K562 (cell line): ENCODE measurements around the gene BRD3. TPM values are rescaled to one million over a fixed set of nuclear protein-coding genes. Genes with fewer than 3 reads are reported as not detected.

ENCODE experiments used
- CEBPG ChIP-seq, 3 experiments: fragments of 200-800 bp in 1 of 3; sonication (Bioruptor generic) in 1 of 3; sonication (generic) in 1 of 3; formaldehyde crosslinking in 1 of 3; IDR thresholded peaks in 2 of 3; conservative IDR thresholded peaks in 1 of 3; 2 replicates each; pipeline versions ENCODE4 v1.6.1 to v1.8.0; 2016 to 2022; ENCODE audit warnings: missing compliant biosample characterization in 2 of 3, missing genetic modification characterization in 2 of 3, mild to moderate bottlenecking in 1 of 3, missing genetic modification reagents in 1 of 3
- GATAD2A ChIP-seq: fragments of 450-650 bp; IDR thresholded peaks from 2 replicates; pipeline ENCODE4 v1.6.1; 2017
- HES1 ChIP-seq: fragments of 450-650 bp; IDR thresholded peaks from 2 replicates; pipeline ENCODE4 v1.6.1; 2016; ENCODE audit warnings: low read depth, mild to moderate bottlenecking, moderate library complexity
- MYNN ChIP-seq, 2 experiments: sonication (generic); formaldehyde crosslinking in 1 of 2; IDR thresholded peaks; 2 replicates each; pipeline versions ENCODE4 v1.5.0 to v1.6.1; 2016 to 2020; ENCODE audit warnings: antibody characterized with exemption in 1 of 2, missing genetic modification reagents in 1 of 2
- PTBP1 ChIP-seq: fragments of 200-400 bp; formaldehyde crosslinking; IDR thresholded peaks from 2 replicates; pipeline ENCODE4 v1.6.1; 2017; ENCODE audit warnings: low read depth, low read length
- RBM22 ChIP-seq: fragments of 200-400 bp; formaldehyde crosslinking; IDR thresholded peaks from 2 replicates; pipeline ENCODE4 v1.6.1; 2018; ENCODE audit warnings: low read length, low read depth; ENCODE audit not compliant: poor library complexity, severe bottlenecking
- RNF219 ChIP-seq: fragments of 250-450 bp; sonication (Bioruptor Pico); IDR thresholded peaks from 2 replicates; pipeline ENCODE4 v1.5.0; 2022; ENCODE audit warnings: mild to moderate bottlenecking
- SNIP1 ChIP-seq: fragments of 450-650 bp; IDR thresholded peaks from 2 replicates; pipeline ENCODE4 v1.7.1; 2017; ENCODE audit warnings: low read depth, mild to moderate bottlenecking
- SPI1 ChIP-seq: IDR thresholded peaks from 2 replicates; pipeline ENCODE4 v1.6.1; 2011; ENCODE audit warnings: low read depth, low read length, control low read depth, borderline replicate concordance
- ZNF12 ChIP-seq: sonication (generic); formaldehyde crosslinking; IDR thresholded peaks from 2 replicates; pipeline ENCODE4 v1.4.0; 2020; ENCODE audit warnings: mild to moderate bottlenecking, missing genetic modification reagents
- ZNF174 ChIP-seq: fragments of 250-450 bp; sonication (Bioruptor Pico); IDR thresholded peaks from 2 replicates; pipeline ENCODE4 v1.4.0; 2020; ENCODE audit warnings: mild to moderate bottlenecking
- ZNF24 ChIP-seq: fragments of 450-650 bp; IDR thresholded peaks from 2 replicates; pipeline ENCODE4 v1.6.1; 2016
- ZNF282 ChIP-seq: sonication (generic); formaldehyde crosslinking; IDR thresholded peaks from 2 replicates; pipeline ENCODE4 v1.8.1; 2023; ENCODE audit warnings: missing genetic modification reagents
- ZNF644 ChIP-seq: fragments of 200-800 bp; sonication (Bioruptor generic); IDR thresholded peaks from 2 replicates; pipeline ENCODE4 v1.6.1; 2016; ENCODE audit warnings: low read depth, missing genetic modification characterization, missing compliant biosample characterization
- ZNF696 ChIP-seq: fragments of 250-450 bp; sonication (Bioruptor Pico); conservative IDR thresholded peaks from 2 replicates; pipeline ENCODE4 v1.4.0; 2020; ENCODE audit warnings: mild to moderate bottlenecking, moderate library complexity
- ZNF740 ChIP-seq, 3 experiments: fragments of 200-800 bp in 1 of 3; sonication (Bioruptor generic) in 1 of 3; sonication (generic) in 1 of 3; formaldehyde crosslinking in 1 of 3; IDR thresholded peaks; 2 replicates each; pipeline versions ENCODE4 v1.6.1 to v1.8.0; 2016 to 2022; ENCODE audit warnings: mild to moderate bottlenecking in 2 of 3, missing compliant biosample characterization in 2 of 3, missing genetic modification characterization in 2 of 3, missing genetic modification reagents in 1 of 3
- ZSCAN29 ChIP-seq: fragments of 450-650 bp; IDR thresholded peaks from 2 replicates; pipeline ENCODE4 v1.6.1; 2017
- polyA plus RNA-seq, 8 experiments: library from polyadenylated mRNA; depleted of rRNA in 4 of 8; stranded (reverse) in 5 of 8; unstranded in 3 of 8; fragments of >200 nt; fragmentation: Nextera tagmentation in 2 of 8; fragmentation: Illumina TruSeq in 1 of 8; extraction: Ambion mirVana in 2 of 8; extraction: Trizol in 1 of 8; gene quantifications; 2 replicates each; pipeline versions ENCODE4 v1.2.1 to v1.2.3, GENCODE V29; 2011 to 2014; ENCODE audit warnings: inconsistent platforms in 1 of 8, missing spikeins in 1 of 8
- total RNA-seq, 7 experiments: library from RNA; depleted of rRNA in 6 of 7; stranded (reverse); fragments of >200 nt in 6 of 7; fragmentation: Illumina TruSeq in 2 of 7; extraction: Trizol in 2 of 7; gene quantifications; 2 replicates each; pipeline versions ENCODE4 v1.2.1 to v1.2.3, GENCODE V29; 2011 to 2021; ENCODE audit warnings: low replicate concordance in 1 of 7
- TF ChIP-seq, protein P1 (sequence below): fragments of 450-650 bp; IDR thresholded peaks from 2 replicates; pipeline ENCODE4 v1.6.1; 2016; ENCODE audit warnings: antibody characterized with exemption
- TF ChIP-seq, protein P2 (sequence below): fragments of 200-800 bp; sonication (Bioruptor generic); IDR thresholded peaks from 2 replicates; pipeline ENCODE4 v1.6.1; 2017; ENCODE audit warnings: missing genetic modification characterization, missing compliant biosample characterization

The BRD3 gene
- total and polyA plus RNA-seq, 9 of the 15 experiments (the other 6 are each of a cell fraction or from before 2014, with no cell fraction given), result 0.82 to 37.1 (median 4.2) TPM

- no peak for TF ChIP-seq HES1
- TF ChIP-seq ZNF696 (CRISPR knock-in tag), result no peak
- peak; percentile 95 for TF ChIP-seq ZNF644 (tag)
- TF ChIP-seq MYNN (IDR thresholded peaks at IDR 0.05), result no peak
- no peak for TF ChIP-seq MYNN (CRISPR knock-in tag; IDR thresholded peaks at IDR 0.05)
- TF ChIP-seq, protein P1, sequence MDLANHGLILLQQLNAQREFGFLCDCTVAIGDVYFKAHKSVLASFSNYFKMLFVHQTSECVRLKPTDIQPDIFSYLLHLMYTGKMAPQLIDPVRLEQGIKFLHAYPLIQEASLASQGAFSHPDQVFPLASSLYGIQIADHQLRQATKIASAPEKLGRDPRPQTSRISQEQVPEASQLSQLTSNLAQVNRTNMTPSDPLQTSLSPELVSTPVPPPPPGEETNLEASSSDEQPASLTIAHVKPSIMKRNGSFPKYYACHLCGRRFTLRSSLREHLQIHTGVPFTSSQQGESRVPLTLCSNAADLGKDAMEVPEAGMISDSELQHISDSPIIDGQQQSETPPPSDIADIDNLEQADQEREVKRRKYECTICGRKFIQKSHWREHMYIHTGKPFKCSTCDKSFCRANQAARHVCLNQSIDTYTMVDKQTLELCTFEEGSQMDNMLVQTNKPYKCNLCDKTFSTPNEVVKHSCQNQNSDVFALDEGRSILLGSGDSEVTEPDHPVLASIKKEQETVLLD, result no peak
- TF ChIP-seq SPI1, result no peak
- TF ChIP-seq PTBP1, result no peak
- TF ChIP-seq RNF219, result no peak
- no peak for TF ChIP-seq RBM22
- TF ChIP-seq ZNF740 (CRISPR knock-in tag; IDR thresholded peaks at IDR 0.05), result no peak
- no peak for TF ChIP-seq ZNF740 (tag; IDR thresholded peaks at IDR 0.05)
- no peak for TF ChIP-seq ZNF24
- no peak for TF ChIP-seq ZNF174 (CRISPR knock-in tag)
- no peak for TF ChIP-seq GATAD2A
- TF ChIP-seq CEBPG (CRISPR knock-in tag; IDR thresholded peaks at IDR 0.05), result no peak
- TF ChIP-seq CEBPG (tag; conservative IDR thresholded peaks at IDR 0.05 in 1 of 2, IDR thresholded peaks at IDR 0.05 in 1 of 2), result no peak
- no peak for TF ChIP-seq ZNF12 (CRISPR knock-in tag)
- no peak for TF ChIP-seq SNIP1
- TF ChIP-seq ZSCAN29, result no peak
- TF ChIP-seq, protein P2, sequence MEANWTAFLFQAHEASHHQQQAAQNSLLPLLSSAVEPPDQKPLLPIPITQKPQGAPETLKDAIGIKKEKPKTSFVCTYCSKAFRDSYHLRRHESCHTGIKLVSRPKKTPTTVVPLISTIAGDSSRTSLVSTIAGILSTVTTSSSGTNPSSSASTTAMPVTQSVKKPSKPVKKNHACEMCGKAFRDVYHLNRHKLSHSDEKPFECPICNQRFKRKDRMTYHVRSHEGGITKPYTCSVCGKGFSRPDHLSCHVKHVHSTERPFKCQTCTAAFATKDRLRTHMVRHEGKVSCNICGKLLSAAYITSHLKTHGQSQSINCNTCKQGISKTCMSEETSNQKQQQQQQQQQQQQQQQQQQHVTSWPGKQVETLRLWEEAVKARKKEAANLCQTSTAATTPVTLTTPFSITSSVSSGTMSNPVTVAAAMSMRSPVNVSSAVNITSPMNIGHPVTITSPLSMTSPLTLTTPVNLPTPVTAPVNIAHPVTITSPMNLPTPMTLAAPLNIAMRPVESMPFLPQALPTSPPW (CRISPR knock-in tag), result peak; percentile 90
- no peak for TF ChIP-seq ZNF282 (CRISPR knock-in tag)
Measured at GRCh38 chr9:134067904-134068743, at the start of gene BRD3 (continued).
